Jurkat, Clone E6-1 (cell line): ENCODE measurements around the gene ETS1.

Source experiments
- DNase-seq: peaks from one replicate; pipeline ENCODE4 v3.0.0-alpha.2; 2011; ENCODE audit warnings: low read depth, low spot score
- H3K4me3 ChIP-seq: 2 replicates; pipeline ENCODE4 v1.5.1; 2011; ENCODE audit warnings: mild to moderate bottlenecking, low read length, control low read depth, moderate library complexity

ETS1 gene

GRCh38 chr11:128497776-128498095 lies 89.6 kb downstream of the ETS1 start:
- no peak overlapping the region for H3K4me3 ChIP-seq
- DNase-seq, result no peak

GRCh38 chr11:128497061-128497775 lies 90.1 kb downstream of the ETS1 start:
- H3K4me3 ChIP-seq, result no peak overlapping the region
- DNase-seq, result no peak

- H3K4me3 ChIP-seq, result no peak overlapping the region
- DNase-seq, result no peak
These were observed 90.7 kb downstream of the ETS1 start for GRCh38 chr11:128496692-128497060.

- no peak for DNase-seq
- no peak overlapping the region for H3K4me3 ChIP-seq
These were observed 91.1 kb downstream of the ETS1 start for GRCh38 chr11:128496249-128496648.

- no peak overlapping the region for H3K4me3 ChIP-seq
- peak; percentile 74 for DNase-seq
These were observed 92.7 kb downstream of the ETS1 start for GRCh38 chr11:128494418-128495332.

GRCh38 chr11:128493570-128493965 lies 93.8 kb downstream of the ETS1 start:
- DNase-seq, result no peak
- H3K4me3 ChIP-seq, result no peak overlapping the region

GRCh38 chr11:128492903-128493569 lies 94.3 kb downstream of the ETS1 start:
- DNase-seq, result peak; percentile 55
- H3K4me3 ChIP-seq, result no peak overlapping the region

DNA sequence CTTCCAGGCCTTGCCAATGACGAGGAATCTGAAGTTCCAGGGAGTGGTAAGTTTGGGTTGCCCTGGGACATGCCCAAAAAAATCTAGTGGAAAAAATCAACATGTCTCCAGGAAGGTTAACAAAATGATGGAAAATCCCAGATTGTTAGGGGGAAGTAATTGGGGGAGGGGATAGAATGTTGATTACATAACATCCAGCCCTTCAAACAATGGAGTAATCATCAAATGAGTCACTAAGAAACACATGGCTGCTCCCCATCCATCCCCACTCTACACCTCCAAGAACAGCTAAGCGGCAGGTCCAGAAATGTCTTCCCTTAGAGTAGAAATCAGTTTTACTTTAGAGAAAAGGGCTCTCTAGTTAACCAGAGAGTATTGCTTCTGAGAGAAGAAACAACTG lies 94.9 kb downstream of the ETS1 start:
- no peak overlapping the region for H3K4me3 ChIP-seq
- no peak for DNase-seq

GRCh38 chr11:128491195-128491936 lies 96.0 kb downstream of the ETS1 start:
- no peak overlapping the region for H3K4me3 ChIP-seq

GRCh38 chr11:128490092-128490491 lies 97.3 kb downstream of the ETS1 start:
- no peak for DNase-seq
- H3K4me3 ChIP-seq, result no peak overlapping the region

More at GRCh38 chr11:128491195-128491936, 96.0 kb downstream of the ETS1 start:
- no peak for DNase-seq

DNA sequence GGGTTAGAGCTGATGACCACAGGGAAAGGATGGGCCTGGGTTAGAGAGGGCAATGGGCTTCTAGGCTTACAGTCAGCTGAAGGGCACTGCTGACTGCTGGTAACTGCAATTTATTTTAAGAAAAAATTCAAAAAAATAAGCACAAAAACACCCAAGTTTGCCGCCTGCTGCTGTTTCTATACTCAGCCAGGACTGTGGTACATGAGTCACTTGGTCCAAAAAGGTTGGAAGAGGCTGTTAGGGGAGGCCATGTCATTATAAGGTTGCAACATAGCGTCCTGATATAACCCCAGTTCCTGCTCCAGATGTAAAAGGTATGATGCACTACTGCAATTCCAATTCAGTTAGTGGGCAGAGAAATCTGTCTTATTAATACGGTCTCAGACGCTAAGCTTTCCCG lies 98.9 kb downstream of the ETS1 start:
- DNase-seq, result no peak
- H3K4me3 ChIP-seq, result no peak overlapping the region

- H3K4me3 ChIP-seq, result no peak overlapping the region
- DNase-seq, result no peak
These were observed 99.4 kb downstream of the ETS1 start for GRCh38 chr11:128487978-128488377.

- H3K4me3 ChIP-seq, result no peak overlapping the region
- no peak for DNase-seq
These were observed 103.2 kb downstream of the ETS1 start for GRCh38 chr11:128484172-128484571.

DNA sequence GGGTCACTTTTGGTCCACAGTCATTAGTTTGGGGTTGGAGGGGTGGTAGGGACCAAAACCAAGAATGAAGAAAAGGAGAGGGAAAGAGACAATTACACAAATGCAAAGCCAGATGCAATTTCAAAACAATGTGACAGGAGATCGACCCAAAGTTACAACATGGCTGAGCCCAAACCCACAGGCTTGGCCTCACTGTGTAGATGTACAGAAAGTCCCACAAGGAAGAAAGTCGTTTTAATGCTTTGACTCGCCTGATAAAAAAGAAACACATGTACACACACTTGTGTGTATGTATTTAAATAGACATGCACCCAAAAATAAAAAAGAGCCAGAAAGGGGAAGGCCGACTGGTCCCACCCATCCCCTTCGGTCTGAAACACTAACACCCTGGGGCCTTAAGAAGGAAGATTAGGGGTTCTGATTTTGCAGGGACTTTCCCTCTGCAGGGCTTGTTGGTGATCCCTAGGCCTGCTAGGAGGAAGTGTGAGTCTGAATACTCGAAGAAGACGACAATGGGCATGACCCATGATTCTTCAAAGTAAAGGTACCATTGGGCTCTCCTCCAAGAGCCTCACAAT lies 104.1 kb downstream of the ETS1 start:
- DNase-seq, result no peak
- H3K4me3 ChIP-seq, result peak overlapping the region; percentile 48

- DNase-seq, result peak; percentile 75
- peak overlapping the region; percentile 48 for H3K4me3 ChIP-seq
These were observed 104.7 kb downstream of the ETS1 start for GRCh38 chr11:128482512-128483191.

- H3K4me3 ChIP-seq, result peak overlapping the region; percentile 48
- no peak for DNase-seq
These were observed 105.3 kb downstream of the ETS1 start for GRCh38 chr11:128482092-128482491.

- DNase-seq, result no peak
These were observed 106.2 kb downstream of the ETS1 start for GRCh38 chr11:128481135-128481534.

DNA sequence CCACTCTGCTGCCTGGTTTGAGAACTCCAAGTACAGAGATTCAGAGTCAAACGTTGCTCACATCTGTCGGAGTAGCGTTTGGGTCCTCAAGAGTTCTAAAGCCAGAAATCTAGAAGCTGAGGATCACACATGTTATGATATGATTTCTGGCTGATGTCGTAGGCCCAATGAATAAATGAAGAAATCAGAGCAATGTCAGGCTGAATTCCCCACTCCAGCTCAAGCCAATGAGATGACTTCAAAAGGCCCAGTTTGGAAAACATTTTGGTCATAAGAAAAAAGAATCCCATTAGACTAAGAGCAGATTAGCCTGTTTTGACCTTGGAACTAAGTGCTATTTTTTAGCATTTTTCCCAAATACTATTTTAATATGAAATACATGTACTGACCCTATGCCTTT lies 106.7 kb downstream of the ETS1 start:
- no peak overlapping the region for H3K4me3 ChIP-seq
- DNase-seq, result no peak

More at GRCh38 chr11:128481135-128481534, 106.2 kb downstream of the ETS1 start:
- H3K4me3 ChIP-seq, result no peak overlapping the region
